T47D (cell line): ENCODE data around the gene RPS6KL1.

ENCODE experiments used
- DNase-seq, 2 experiments: peaks; one replicate each; pipeline versions ENCODE4 v3.0.0 to v3.0.0-alpha.2; 2011 to 2012; ENCODE audit warnings: low read depth in 1 of 2, low spot score in 1 of 2
- JUND ChIP-seq: IDR thresholded peaks from 2 replicates; pipeline ENCODE4 v1.6.1; 2012; ENCODE audit warnings: low read depth
- in situ Hi-C: cut with HindIII; loops from 2 replicates; pipeline ENCODE4 v1.10.0; 2016; ENCODE audit warnings: low sequenced_read_pairs, low pct_unique_long_range_greater_than_20kb

The RPS6KL1 gene, protein sequence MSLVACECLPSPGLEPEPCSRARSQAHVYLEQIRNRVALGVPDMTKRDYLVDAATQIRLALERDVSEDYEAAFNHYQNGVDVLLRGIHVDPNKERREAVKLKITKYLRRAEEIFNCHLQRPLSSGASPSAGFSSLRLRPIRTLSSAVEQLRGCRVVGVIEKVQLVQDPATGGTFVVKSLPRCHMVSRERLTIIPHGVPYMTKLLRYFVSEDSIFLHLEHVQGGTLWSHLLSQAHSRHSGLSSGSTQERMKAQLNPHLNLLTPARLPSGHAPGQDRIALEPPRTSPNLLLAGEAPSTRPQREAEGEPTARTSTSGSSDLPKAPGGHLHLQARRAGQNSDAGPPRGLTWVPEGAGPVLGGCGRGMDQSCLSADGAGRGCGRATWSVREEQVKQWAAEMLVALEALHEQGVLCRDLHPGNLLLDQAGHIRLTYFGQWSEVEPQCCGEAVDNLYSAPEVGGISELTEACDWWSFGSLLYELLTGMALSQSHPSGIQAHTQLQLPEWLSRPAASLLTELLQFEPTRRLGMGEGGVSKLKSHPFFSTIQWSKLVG

DNA sequence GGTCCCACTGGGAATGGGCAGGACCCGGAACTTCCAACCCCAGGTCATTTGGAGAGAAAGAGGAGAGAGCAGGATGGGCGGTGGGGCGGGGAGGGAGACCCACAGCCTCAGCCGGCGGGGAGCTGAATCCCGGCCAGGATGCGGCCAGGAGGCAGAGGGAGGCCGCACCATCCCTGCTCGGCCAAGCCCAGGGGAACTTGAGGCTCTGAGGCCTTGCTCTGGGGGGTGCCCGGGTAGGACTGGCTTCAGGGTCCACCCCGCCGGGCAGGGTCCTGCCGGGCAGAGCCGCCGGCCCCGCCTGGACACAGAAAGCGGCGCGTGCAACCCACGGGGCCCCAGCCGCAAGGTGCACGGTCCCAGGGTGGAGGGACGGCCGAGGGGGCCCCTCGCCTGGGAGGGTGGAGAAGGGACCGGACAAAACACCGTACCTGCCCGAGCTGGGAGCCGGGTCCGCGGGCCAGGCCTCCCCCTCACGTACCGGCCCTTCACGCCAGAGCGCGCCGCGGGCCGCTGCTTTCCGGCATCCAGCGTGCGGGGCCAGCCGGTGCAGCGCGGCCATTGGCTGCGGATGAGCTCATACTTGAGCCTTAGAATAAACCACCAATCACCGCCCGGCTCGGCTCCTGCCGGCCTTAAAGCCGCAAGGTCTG, at the start of gene RPS6KL1:
Gene RPS6KL1, minus strand, starts transcription at position 509 of the 650 bp plus-strand sequence. CDS start 1,719 bp downstream, outside the sequence.
- DNase-seq: peak; percentile 87 to 100
- in situ Hi-C loops: no loop called here
- TF ChIP-seq JUND: no peak

DNA sequence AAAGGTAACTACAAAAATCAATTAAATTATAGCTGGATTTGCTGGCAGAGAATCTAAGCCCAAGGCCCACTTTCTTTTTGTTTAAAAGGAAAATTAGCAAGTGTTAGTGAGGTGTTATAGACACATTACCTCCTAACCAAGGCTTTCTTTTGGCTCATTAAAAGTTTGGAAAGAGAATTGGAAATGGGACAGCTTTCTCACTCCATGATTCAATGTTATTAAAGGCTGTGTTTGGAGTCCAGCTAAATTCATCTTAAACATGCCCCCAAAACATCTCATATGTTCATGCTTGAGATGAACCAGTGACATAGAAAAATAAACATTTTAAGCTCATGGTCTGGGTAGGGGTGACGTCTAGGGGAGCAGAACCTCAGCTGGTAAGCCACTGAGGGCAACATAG, 45.8 kb upstream of the RPS6KL1 start:
- DNase-seq: no peak
- in situ Hi-C loops: no loop called here
- no peak for TF ChIP-seq JUND

DNA sequence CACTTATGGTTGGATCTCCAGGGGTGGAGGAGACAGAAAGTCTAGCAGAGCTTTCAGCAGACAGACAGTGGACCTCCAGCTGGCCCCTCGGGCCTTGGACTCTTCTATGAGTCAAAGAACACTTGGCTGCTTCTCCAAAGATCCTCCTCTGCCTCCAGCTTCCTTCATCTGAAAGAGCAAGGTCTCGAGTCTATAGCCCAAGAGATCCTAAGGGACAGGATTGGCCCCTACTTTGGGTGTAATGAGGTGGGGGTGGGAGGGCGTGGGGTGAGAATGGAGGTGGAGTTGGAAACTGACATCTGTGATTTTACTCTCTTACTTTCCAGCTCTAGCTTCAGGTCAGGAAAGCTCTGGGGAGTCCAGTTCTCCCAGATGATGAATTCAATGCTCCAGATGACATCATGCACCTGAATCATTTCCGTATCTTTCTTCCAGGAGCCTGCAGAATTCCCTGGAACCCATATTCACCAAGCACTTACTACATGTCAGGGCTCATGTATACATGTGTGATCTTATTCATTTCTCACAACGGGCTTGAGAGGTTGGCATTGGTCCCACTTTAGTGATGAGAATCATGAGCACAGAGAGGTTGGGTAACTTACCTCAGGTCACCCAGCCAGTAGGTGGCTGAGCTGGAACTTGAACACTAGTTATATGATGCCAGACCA, 42.6 kb upstream of the RPS6KL1 start:
- in situ Hi-C loops: no loop called here
- DNase-seq: no peak
- TF ChIP-seq JUND: no peak

DNA sequence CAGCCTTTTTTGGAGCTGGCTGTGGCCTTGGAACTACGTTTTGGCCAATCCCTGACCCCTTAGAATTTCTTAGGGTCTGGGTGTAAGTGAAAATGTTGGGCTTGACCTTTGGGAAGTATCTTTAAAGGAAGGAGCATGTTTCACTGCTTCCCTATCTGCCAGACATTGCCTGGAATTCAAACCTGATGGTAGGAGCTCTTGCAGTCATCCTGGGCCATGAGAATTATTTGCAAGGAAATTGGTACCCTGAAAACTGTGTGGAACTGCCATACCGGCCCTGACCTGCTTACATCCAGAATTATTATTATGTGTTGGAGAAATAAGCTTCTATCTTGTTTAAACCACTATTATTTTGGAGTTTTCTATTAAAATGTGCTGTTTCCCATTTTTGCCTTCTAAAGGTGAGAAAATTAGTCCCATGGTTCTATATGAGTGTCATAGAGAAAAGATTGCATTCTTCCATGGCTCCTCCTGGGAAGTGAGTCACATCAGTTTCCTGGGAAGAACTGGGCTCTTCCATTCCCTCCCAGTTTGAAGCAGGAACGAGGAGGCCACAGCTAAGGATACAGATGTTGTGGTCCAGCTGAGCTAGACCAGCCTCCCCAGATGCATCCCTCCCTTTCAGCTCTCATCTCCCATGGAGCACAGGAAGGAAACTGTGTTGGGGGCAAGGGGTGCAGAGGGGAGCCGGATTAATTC, 41.9 kb upstream of the RPS6KL1 start:
- no peak for TF ChIP-seq JUND
- DNase-seq: no peak
- in situ Hi-C loops: no loop called here

DNA sequence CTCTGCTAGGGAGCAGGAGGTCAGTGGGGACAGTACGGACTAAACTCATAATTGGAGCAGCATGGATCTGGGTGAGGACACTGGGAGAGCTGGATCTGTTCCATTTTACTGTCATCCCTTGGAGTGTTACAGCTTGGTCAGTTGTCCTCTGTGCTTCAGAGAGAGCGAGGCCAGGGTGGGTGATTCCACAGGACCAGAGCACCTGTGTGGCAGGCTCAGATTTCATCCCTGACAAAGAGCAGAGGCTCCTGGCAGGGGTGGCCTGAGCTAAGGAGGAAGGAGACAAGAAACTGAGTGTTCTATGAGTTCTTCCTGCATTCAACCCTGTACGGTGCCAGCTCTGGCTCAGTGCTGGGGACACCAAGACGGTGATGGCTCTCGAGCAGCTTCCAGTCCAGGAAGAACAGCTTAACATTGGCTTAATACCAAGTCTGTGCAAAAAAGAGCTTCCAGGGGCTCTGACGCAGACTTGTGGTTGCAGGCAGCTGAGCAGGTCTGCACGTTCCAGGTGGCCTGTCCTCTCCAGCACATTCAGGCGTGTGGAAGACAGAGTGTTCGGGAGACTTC, 40.7 kb upstream of the RPS6KL1 start:
- in situ Hi-C loops: no loop called here
- no peak for DNase-seq
- TF ChIP-seq JUND: no peak

DNA sequence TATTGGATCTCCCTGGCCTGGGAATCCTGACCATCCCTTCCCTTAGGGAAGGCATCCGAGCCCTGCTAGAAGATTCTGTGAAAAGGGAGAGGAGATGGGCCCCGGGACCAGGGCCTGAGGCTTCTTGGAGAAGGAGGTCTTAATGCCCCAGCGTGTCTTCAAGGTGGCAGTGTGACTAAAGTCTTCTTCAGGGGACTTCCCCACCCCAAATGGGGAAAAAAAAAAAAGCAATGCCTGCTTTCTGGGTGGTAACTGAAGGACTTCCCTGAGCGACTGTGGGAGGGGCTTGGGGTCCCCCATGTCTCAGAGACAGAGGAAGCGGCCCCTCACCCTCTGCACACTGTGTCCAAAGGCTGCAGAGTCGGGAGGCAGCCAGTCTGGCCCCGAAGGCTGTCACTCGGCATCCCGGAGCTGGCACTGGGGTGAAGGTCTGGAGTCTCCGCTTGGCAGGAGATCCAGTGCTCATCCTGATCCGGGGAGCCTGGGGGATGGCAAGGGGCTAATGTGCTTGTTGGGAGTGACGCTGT, 40.2 kb upstream of the RPS6KL1 start:
- no peak for TF ChIP-seq JUND
- no peak for DNase-seq
- in situ Hi-C loops: no loop called here

DNA sequence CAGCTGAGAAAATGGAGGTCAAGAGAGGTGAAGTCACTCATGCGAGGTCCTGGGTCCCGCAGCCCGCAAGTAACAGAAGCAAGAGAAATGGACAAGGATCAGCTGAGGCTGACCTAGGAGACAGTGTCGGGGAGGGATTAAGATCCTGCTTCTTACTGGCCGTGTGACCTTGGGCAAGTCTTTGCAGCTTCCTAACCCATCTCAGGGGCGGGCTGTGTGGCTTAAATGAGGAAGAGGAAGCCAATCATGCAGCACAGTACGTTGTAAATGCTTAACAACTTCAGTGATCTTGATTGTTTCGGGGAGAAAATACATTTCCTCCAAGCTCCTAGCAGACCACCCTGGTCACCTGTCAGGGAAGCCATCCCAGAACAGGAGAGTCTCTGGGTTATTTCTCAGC, 39.4 kb upstream of the RPS6KL1 start:
- TF ChIP-seq JUND: no peak
- in situ Hi-C loops: no loop called here
- DNase-seq: no peak

DNA sequence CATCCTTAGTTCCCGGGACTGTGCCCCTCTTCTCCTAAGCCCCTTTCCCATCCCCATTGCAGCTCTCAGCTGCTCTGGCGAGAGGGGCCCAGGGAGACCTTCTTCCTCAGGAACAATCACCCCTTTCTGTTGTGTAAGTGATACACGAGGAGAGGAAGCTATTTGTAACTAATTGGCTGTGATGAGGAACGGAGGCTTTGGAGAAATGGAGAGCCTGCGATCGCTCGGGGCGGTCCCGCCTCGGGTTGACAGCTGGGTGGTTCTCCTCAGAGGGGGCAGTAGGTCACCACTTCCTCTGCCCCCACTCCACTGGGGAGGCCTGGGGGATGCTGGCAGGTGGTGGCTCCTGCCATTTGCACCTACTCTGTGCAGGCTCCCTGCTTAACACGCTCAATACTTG, 39.0 kb upstream of the RPS6KL1 start:
- no peak for TF ChIP-seq JUND
- in situ Hi-C loops: no loop called here
- DNase-seq: no peak

DNA sequence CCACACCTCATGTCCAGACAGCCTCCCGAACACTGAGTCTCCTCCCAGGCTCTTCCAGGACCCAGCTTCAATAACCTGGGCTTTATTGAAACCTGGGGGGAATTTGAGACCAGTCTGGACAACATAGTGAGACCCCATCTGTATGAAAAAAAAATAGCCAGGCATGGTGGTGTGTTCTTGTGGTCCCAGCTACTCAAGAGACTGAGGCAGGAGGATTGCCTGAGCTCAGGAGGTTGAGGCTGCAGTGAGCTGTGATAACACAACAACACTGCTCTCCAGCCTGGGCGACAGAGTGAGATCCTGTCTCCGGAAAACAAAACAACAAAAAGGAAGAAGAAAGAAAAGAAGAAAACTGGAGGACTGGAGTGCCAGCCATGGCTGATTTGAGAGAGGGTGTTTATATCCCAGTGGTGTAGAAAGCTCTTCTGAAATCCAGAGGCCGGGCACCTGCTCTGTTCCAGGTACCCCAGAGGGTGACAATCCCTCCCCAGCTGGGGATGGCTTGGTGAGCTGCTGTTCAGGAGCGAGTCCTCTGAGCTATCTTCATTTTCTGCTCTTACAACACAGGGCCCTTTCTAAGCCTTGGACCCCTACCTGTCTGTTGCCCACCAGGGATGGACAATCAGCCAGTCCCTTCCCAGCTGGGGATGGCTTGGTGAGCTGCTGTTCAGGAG, 38.3 kb upstream of the RPS6KL1 start:
- TF ChIP-seq JUND: no peak
- in situ Hi-C loops: no loop called here

DNA sequence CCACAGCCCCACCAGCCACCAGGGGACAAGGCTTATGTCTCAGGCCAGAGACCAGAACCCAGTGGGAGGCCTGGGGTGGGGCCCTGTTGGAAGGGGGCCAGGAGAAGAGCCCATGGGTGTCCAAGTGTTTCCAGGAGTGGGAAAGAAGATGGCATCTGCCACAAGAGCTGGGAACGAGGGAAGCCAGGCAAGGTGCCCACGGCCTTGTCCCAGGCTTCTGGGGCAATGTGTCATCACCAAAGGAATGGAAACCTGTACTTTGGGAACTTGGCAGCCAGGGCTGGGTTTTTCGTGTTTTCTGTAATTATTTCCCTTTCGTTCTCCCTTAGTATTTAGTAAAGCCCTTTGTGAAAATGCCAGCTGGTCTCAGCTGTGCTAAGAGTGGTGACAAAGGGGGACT, 37.7 kb upstream of the RPS6KL1 start:
- in situ Hi-C loops: no loop called here
- no peak for DNase-seq
- TF ChIP-seq JUND: no peak

More for the DNA sequence above, 38.3 kb upstream of the RPS6KL1 start:
- DNase-seq: no peak

DNA sequence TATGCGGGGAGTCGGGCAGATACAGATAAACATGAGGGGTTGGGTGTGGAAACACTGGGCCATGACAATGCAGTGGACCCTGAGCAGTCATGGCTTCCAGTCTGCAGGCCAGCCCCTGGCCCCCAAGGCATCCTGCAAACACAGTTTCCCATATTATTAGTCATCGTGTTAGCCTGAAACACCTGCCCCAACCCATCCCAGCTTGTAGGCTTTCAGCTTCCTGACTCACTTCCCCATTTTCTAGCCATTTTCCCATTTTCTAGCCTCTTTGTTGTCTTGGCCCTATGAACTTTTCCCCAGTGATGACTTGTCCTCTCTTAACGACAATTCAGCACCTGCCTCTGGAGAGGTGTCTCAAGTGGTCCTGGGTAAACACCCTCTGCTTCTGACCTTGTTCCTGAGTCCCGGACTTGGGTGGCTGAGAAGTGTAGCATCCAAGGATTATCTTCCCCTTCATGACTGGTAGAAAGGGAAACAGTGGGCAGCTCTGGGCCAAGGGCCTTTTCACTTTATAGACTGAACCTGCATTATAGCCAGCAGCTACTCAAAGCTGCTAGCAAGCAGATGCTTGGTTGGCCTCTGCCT, 36.6 kb upstream of the RPS6KL1 start:
- TF ChIP-seq JUND: no peak
- DNase-seq: no peak
- in situ Hi-C loops: no loop called here
